Activated naive CD4-positive, alpha-beta T cell (primary cell): ENCODE measurements around the gene GFRAL.

Experiments used
- DNase-seq, 4 experiments: peaks; one replicate each; lab custom pipeline; 2025; lab: John Stamatoyannopoulos, UW

GFRAL gene

GRCh38 chr6:55433446-55434130 is 106.3 kb downstream of the GFRAL start:
- no peak for DNase-seq

GRCh38 chr6:55437141-55437540 is 109.9 kb downstream of the GFRAL start:
- no peak for DNase-seq

GRCh38 chr6:55438203-55438602 is 110.9 kb downstream of the GFRAL start:
- no peak for DNase-seq

- no peak for DNase-seq
Observed at GRCh38 chr6:55443238-55444134, 116.2 kb downstream of the GFRAL start.

GRCh38 chr6:55445648-55446204 is 118.5 kb downstream of the GFRAL start:
- no peak for DNase-seq

GRCh38 chr6:55447891-55448290 is 120.6 kb downstream of the GFRAL start:
- no peak for DNase-seq

- no peak for DNase-seq
Observed at GRCh38 chr6:55448451-55448850, 121.2 kb downstream of the GFRAL start.

GRCh38 chr6:55449225-55449624 is 122.0 kb downstream of the GFRAL start:
- no peak for DNase-seq

GRCh38 chr6:55450005-55450404 is 122.7 kb downstream of the GFRAL start:
- DNase-seq = no peak
